GM12878 (cell line): ENCODE measurements around the gene GALT.

Experiments used
- CEBPB ChIP-seq, 2 experiments: fragments of 150-350 bp in 1 of 2; IDR thresholded peaks; 2 replicates each; pipeline ENCODE4 v1.6.1; 2012 to 2014; ENCODE audit warnings: low read depth in 2 of 2, low read length in 2 of 2, borderline replicate concordance in 1 of 2, inconsistent platforms in 1 of 2
- EGR1 ChIP-seq, 2 experiments: IDR thresholded peaks; 1 replicate in 1 of 2; 2 replicates in 1 of 2; pipeline ENCODE4 v1.6.1; 2011 to 2012; ENCODE audit warnings: low read depth in 2 of 2, low read length in 2 of 2, borderline replicate concordance in 1 of 2, mild to moderate bottlenecking in 1 of 2, moderate library complexity in 1 of 2
- RCOR1 ChIP-seq: conservative IDR thresholded peaks from 2 replicates; pipeline ENCODE4 v1.6.1; 2012; ENCODE audit warnings: low read depth, low read length, improper control_type of control experiment
- RFX5 ChIP-seq: IDR thresholded peaks from 2 replicates; pipeline ENCODE4 v1.6.1; 2011; ENCODE audit warnings: low read depth, low read length, improper control_type of control experiment
- STAT1 ChIP-seq: fragments of 450-650 bp; conservative IDR thresholded peaks from 2 replicates; pipeline ENCODE4 v1.6.1; 2014; ENCODE audit warnings: antibody characterized with exemption, mild to moderate bottlenecking

DNA sequence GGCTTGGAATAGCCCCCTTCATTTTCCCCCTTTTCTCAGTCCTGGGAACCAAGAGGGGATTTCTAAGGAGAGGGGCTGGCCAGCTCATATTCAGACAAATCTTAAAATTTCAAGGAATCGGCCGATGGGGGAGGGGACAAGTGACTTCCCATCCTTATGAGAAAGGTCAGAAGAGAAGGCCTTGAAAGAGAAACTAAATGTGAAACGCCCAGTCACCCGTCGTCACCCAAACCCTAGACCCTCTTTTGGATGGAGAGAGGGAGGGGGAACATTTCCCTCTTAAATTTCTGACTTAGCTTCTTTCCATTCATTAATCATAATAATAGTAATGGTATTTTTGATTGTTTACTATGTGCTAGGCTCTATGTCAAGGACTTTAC lies 45.5 kb downstream of the GALT start:
- TF ChIP-seq EGR1 (IDR thresholded peaks at IDR 0.05; ENCODE audit: borderline replicate concordance in 1 of 2, low read depth in 2 of 2, low read length in 2 of 2) (no peak), RFX5 (no peak), CEBPB (IDR thresholded peaks at IDR 0.05; ENCODE audit: borderline replicate concordance in 1 of 2, low read depth in 2 of 2, low read length in 2 of 2) (no peak), STAT1 (no peak), RCOR1 (no peak)
